ENCODE data around the gene ROR1.

ROR1 gene

GRCh38 chr1:63748641-63749040 lies 25.2 kb upstream of the ROR1 start:
- TF ChIP-seq CTCF (IDR thresholded peaks at IDR 0.05), result no peak
- H3K27ac ChIP-seq, result no peak overlapping the region
- no peaks in the 10 kb centered on the region for H3K4me1 ChIP-seq (ENCODE audit: control insufficient read depth in 1 of 2, insufficient read depth in 1 of 2, low read depth in 1 of 2, low read length in 1 of 2)
- H3K9me3 ChIP-seq, result no peaks in the 10 kb centered on the region
- no peaks in the 10 kb centered on the region for H3K36me3 ChIP-seq
- H3K27me3 ChIP-seq, result no peaks in the 10 kb centered on the region
- no peak overlapping the region for H3K4me3 ChIP-seq (ENCODE audit: low read depth in 1 of 2, low read length in 1 of 2)

DNA sequence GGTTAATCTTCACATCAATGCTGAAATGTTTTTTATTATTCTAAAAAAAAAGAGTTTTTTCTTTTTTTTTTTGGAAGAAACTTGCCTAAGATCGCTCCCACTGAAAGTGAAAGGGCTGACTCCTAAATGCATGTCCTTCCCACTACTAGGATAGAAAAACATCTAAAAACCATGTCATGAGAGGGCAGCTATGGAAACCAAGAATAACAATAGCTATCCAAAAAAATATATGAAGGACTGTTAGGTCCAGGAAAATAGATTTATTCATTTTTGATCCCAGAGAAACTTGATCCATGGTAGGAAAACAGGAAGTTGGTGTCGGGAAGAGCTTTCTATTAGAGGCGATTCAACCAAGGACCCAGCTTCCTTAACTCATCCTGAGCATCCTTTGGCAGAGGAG lies 23.1 kb upstream of the ROR1 start:
- Histone ChIP-seq H3K27ac (no peak overlapping the region), H3K4me3 (ENCODE audit: low read depth in 1 of 2, low read length in 1 of 2) (no peak overlapping the region), H3K36me3 (no peaks in the 10 kb centered on the region), H3K4me1 (ENCODE audit: control insufficient read depth in 1 of 2, insufficient read depth in 1 of 2, low read depth in 1 of 2, low read length in 1 of 2) (no peaks in the 10 kb centered on the region), H3K9me3 (no peaks in the 10 kb centered on the region), H3K27me3 (no peaks in the 10 kb centered on the region)
- TF ChIP-seq CTCF (IDR thresholded peaks at IDR 0.05), result no peak

- Histone ChIP-seq H3K4me3 (ENCODE audit: low read depth in 1 of 2, low read length in 1 of 2) (no peak overlapping the region), H3K4me1 (ENCODE audit: control insufficient read depth in 1 of 2, insufficient read depth in 1 of 2, low read depth in 1 of 2, low read length in 1 of 2) (no peaks in the 10 kb centered on the region), H3K36me3 (no peaks in the 10 kb centered on the region), H3K27ac (no peak overlapping the region), H3K9me3 (no peaks in the 10 kb centered on the region), H3K27me3 (no peaks in the 10 kb centered on the region)
- TF ChIP-seq CTCF (IDR thresholded peaks at IDR 0.05), result no peak
These were observed 21.6 kb upstream of the ROR1 start for GRCh38 chr1:63752176-63752575.

- no peak for TF ChIP-seq CTCF (IDR thresholded peaks at IDR 0.05)
- no peak overlapping the region for H3K4me3 ChIP-seq (ENCODE audit: low read depth in 1 of 2, low read length in 1 of 2)
- H3K27ac ChIP-seq, result no peak overlapping the region
- H3K4me1 ChIP-seq (ENCODE audit: control insufficient read depth in 1 of 2, insufficient read depth in 1 of 2, low read depth in 1 of 2, low read length in 1 of 2), result no peaks in the 10 kb centered on the region
- H3K36me3 ChIP-seq, result no peaks in the 10 kb centered on the region
- peaks cover 12% of the 10 kb centered on the region for H3K27me3 ChIP-seq
- no peaks in the 10 kb centered on the region for H3K9me3 ChIP-seq
These were observed 20.2 kb upstream of the ROR1 start for GRCh38 chr1:63753591-63753990.

DNA sequence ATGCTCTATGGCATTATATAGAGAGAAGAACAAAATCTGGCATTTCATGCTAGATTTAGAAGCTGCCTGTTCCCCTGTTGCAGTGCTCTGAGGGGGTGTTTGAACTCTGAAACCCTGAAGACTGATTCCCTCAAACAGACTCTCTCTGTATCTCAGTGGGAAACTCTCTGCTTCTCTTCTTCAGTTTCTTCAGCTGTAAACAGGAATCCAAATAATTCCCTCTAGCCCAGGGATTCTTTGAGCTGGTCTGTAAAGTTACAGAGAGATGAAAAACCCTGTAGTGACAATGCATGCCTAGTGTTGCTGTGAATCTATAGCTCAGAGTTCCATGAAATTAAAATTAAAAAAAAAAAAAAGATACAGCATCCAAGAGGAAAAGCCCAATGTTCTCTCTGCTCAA lies 17.0 kb upstream of the ROR1 start:
- Histone ChIP-seq H3K27ac (no peak overlapping the region), H3K27me3 (peaks cover 12% of the 10 kb centered on the region)
- TF ChIP-seq CTCF (IDR thresholded peaks at IDR 0.05), result no peak

DNA sequence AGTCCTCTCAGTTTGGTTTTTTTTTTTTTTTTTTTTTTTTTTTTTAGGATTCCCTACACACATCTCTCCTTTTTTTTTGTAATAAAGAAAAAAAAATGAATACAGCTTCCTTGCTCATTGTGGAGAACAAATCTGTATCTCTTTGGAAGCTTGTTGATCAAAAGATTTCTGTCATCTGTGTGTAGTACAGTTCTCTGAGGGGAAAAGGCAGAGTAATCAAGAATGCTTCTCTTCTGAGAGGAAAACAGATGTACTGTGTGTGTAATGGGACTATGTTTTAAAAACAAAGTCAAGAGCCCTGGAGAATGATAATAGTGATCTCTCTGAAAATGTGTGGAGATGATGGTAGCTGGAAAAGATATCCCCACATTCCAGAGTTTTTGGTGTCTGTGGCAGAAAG lies 16.5 kb upstream of the ROR1 start:
- no peaks in the 10 kb centered on the region for H3K9me3 ChIP-seq
- peaks cover 12% of the 10 kb centered on the region for H3K27me3 ChIP-seq
- H3K4me3 ChIP-seq (ENCODE audit: low read depth in 1 of 2, low read length in 1 of 2), result no peak overlapping the region
- TF ChIP-seq CTCF (IDR thresholded peaks at IDR 0.05), result no peak
- H3K36me3 ChIP-seq, result no peaks in the 10 kb centered on the region
- no peak overlapping the region for H3K27ac ChIP-seq
- H3K4me1 ChIP-seq (ENCODE audit: control insufficient read depth in 1 of 2, insufficient read depth in 1 of 2, low read depth in 1 of 2, low read length in 1 of 2), result no peaks in the 10 kb centered on the region

More for the DNA sequence above, 17.0 kb upstream of the ROR1 start:
- H3K4me3 ChIP-seq (ENCODE audit: low read depth in 1 of 2, low read length in 1 of 2), result no peak overlapping the region
- no peaks in the 10 kb centered on the region for H3K9me3 ChIP-seq
- H3K36me3 ChIP-seq, result no peaks in the 10 kb centered on the region
- no peaks in the 10 kb centered on the region for H3K4me1 ChIP-seq (ENCODE audit: control insufficient read depth in 1 of 2, insufficient read depth in 1 of 2, low read depth in 1 of 2, low read length in 1 of 2)

Data from neutrophil (primary cell).